Neural cell (in vitro differentiated cells): ENCODE results near the gene INSR. TPM values are rescaled to one million over a fixed set of nuclear protein-coding genes. Genes with fewer than 3 reads are reported as not detected.

ENCODE experiments used
- H2AFZ ChIP-seq: fragments of 200-600, 300-800 bp; sonication (generic), shearing (Covaris generic); 2 replicates; pipeline ENCODE4 v1.6.0; 2014; ENCODE audit warnings: low read depth, mild to moderate bottlenecking, antibody characterized with exemption, low read length, moderate library complexity
- H3F3A ChIP-seq: fragments of 200-600 bp; shearing (Covaris generic); 2 replicates; pipeline ENCODE4 v1.6.1; 2016; ENCODE audit warnings: mild to moderate bottlenecking, moderate library complexity, mixed read lengths, antibody characterized with exemption, low read length; ENCODE audit not compliant: insufficient read depth, poor library complexity, severe bottlenecking
- H3K27ac ChIP-seq: fragments of 200-600, 300-800 bp; sonication (generic), shearing (Covaris generic); 2 replicates; pipeline ENCODE4 v1.5.1; 2014; ENCODE audit warnings: mild to moderate bottlenecking, low read length, moderate library complexity
- H3K27me3 ChIP-seq: fragments of 300-800, 200-600 bp; sonication (generic), shearing (Covaris generic); 2 replicates; pipeline ENCODE4 v1.6.0; 2014; ENCODE audit warnings: mild to moderate bottlenecking, low read depth, low read length, moderate library complexity; ENCODE audit not compliant: insufficient read depth
- H3K36me3 ChIP-seq: fragments of 300-800, 200-600 bp; sonication (generic), shearing (Covaris generic); 2 replicates; pipeline ENCODE4 v1.5.1; 2014; ENCODE audit warnings: mild to moderate bottlenecking, antibody characterized with exemption, low read length, moderate library complexity; ENCODE audit not compliant: insufficient read depth
- H3K4me2 ChIP-seq: fragments of 300-800, 200-600 bp; sonication (generic), shearing (Covaris generic); 2 replicates; pipeline ENCODE4 v1.6.0; 2014; ENCODE audit warnings: mild to moderate bottlenecking, low read length
- H3K4me3 ChIP-seq: fragments of 300-800, 200-600 bp; sonication (generic), shearing (Covaris generic); 2 replicates; pipeline ENCODE4 v1.5.1; 2014; ENCODE audit warnings: mild to moderate bottlenecking, low read length, moderate library complexity
- H3K79me2 ChIP-seq: fragments of 200-600 bp; shearing (Covaris generic); replicated peaks from 2 replicates; pipeline ENCODE4 v1.6.0; 2014; ENCODE audit warnings: mild to moderate bottlenecking, low read length, moderate library complexity; ENCODE audit not compliant: insufficient read depth
- H3K9ac ChIP-seq: fragments of 300-800, 200-600 bp; sonication (generic), shearing (Covaris generic); 2 replicates; pipeline ENCODE4 v1.6.1; 2016; ENCODE audit warnings: mild to moderate bottlenecking, low read length, mixed read lengths
- H3K9me2 ChIP-seq: fragments of 200-600 bp; shearing (Covaris generic); 2 replicates; pipeline ENCODE4 v1.6.1; 2016; ENCODE audit warnings: mild to moderate bottlenecking, low read length, mixed read lengths; ENCODE audit not compliant: insufficient read depth
- H3K9me3 ChIP-seq: fragments of 200-600, 300-800 bp; sonication (generic), shearing (Covaris generic); 2 replicates; pipeline ENCODE4 v1.6.1; 2016; ENCODE audit warnings: mild to moderate bottlenecking, mixed run types, low read length, moderate library complexity, mixed read lengths
- H4K20me1 ChIP-seq: fragments of 200-600 bp; shearing (Covaris generic); 2 replicates; pipeline ENCODE4 v1.6.1; 2016; ENCODE audit warnings: mild to moderate bottlenecking, mixed run types; ENCODE audit not compliant: insufficient read depth
- EP300 ChIP-seq: fragments of 450-650 bp; conservative IDR thresholded peaks from 2 replicates; pipeline ENCODE4 v1.6.1; 2014; ENCODE audit warnings: antibody characterized with exemption, mild to moderate bottlenecking, moderate library complexity; ENCODE audit not compliant: poor library complexity, severe bottlenecking
- EZH2 ChIP-seq: fragments of 200-600, 300-800 bp; shearing (Covaris generic), sonication (generic); IDR thresholded peaks from 2 replicates; pipeline ENCODE4 v1.6.1; 2014; ENCODE audit warnings: antibody characterized with exemption, low read length, borderline replicate concordance, mild to moderate bottlenecking; ENCODE audit not compliant: insufficient read depth, poor library complexity, severe bottlenecking
- MXI1 ChIP-seq: fragments of 450-650 bp; conservative IDR thresholded peaks from 2 replicates; pipeline ENCODE4 v1.6.1; 2014; ENCODE audit warnings: antibody characterized with exemption, mild to moderate bottlenecking; ENCODE audit not compliant: poor library complexity, severe bottlenecking
- POLR2AphosphoS5 ChIP-seq: IDR thresholded peaks from 2 replicates; pipeline ENCODE4 v1.6.1; 2012
- RAD21 ChIP-seq: fragments of 450-650 bp; conservative IDR thresholded peaks from 2 replicates; pipeline ENCODE4 v1.6.1; 2014; ENCODE audit warnings: antibody characterized with exemption, mild to moderate bottlenecking, moderate library complexity
- SMC3 ChIP-seq: fragments of 450-650 bp; conservative IDR thresholded peaks from 2 replicates; pipeline ENCODE4 v1.6.1; 2014; ENCODE audit warnings: antibody characterized with exemption, mild to moderate bottlenecking, moderate library complexity; ENCODE audit not compliant: poor library complexity
- TAF1 ChIP-seq: IDR thresholded peaks from 2 replicates; pipeline ENCODE4 v1.6.1; 2012; ENCODE audit warnings: low read depth
- polyA plus RNA-seq: library from polyadenylated mRNA; depleted of rRNA; stranded (reverse); fragments of >200 nt; gene quantifications from 2 replicates; pipeline ENCODE4 v1.2.3, GENCODE V29; 2014
- TF ChIP-seq, protein P1 (sequence below): IDR thresholded peaks from 2 replicates; pipeline ENCODE4 v1.6.1; 2012; ENCODE audit warnings: borderline replicate concordance
- TF ChIP-seq, protein P2 (sequence below): fragments of 450-650 bp; IDR thresholded peaks from 2 replicates; pipeline ENCODE4 v1.5.1; 2014; ENCODE audit warnings: antibody characterized with exemption, mild to moderate bottlenecking, moderate library complexity; ENCODE audit not compliant: poor library complexity, severe bottlenecking

The INSR gene
- polyA plus RNA-seq, 1 donor from 2014 or later, result 16.0 TPM

DNA sequence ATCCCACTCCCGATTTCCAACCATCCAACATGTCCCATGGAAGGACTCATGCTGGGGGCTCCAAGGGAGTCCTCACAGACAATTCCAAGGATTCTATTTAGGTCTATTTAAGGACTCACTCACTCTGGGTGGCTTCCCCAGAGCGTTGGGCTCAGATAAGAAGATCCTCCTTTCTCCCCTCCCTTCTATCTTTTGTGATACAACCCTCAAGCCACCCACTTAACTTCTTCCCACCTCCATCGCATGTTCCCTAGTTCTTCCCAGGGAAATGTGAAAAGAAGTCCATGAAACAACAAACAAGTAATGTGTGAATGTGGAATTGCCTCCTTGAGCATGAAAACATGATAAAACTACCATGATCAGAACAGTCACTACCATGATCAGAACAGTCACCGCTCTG, 29.4 kb downstream of the INSR start:
- H3K9ac ChIP-seq, result no peak overlapping the region
- H4K20me1 ChIP-seq, result no peaks in the 10 kb centered on the region
- H3K4me2 ChIP-seq, result no peak overlapping the region
- TF ChIP-seq SMC3 (no peak), EZH2 (no peak), TAF1 (no peak), MXI1 (no peak), POLR2AphosphoS5 (no peak), RAD21 (no peak), EP300 (no peak)
- TF ChIP-seq, protein P1, sequence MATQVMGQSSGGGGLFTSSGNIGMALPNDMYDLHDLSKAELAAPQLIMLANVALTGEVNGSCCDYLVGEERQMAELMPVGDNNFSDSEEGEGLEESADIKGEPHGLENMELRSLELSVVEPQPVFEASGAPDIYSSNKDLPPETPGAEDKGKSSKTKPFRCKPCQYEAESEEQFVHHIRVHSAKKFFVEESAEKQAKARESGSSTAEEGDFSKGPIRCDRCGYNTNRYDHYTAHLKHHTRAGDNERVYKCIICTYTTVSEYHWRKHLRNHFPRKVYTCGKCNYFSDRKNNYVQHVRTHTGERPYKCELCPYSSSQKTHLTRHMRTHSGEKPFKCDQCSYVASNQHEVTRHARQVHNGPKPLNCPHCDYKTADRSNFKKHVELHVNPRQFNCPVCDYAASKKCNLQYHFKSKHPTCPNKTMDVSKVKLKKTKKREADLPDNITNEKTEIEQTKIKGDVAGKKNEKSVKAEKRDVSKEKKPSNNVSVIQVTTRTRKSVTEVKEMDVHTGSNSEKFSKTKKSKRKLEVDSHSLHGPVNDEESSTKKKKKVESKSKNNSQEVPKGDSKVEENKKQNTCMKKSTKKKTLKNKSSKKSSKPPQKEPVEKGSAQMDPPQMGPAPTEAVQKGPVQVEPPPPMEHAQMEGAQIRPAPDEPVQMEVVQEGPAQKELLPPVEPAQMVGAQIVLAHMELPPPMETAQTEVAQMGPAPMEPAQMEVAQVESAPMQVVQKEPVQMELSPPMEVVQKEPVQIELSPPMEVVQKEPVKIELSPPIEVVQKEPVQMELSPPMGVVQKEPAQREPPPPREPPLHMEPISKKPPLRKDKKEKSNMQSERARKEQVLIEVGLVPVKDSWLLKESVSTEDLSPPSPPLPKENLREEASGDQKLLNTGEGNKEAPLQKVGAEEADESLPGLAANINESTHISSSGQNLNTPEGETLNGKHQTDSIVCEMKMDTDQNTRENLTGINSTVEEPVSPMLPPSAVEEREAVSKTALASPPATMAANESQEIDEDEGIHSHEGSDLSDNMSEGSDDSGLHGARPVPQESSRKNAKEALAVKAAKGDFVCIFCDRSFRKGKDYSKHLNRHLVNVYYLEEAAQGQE, result no peak
- TF ChIP-seq, protein P2, sequence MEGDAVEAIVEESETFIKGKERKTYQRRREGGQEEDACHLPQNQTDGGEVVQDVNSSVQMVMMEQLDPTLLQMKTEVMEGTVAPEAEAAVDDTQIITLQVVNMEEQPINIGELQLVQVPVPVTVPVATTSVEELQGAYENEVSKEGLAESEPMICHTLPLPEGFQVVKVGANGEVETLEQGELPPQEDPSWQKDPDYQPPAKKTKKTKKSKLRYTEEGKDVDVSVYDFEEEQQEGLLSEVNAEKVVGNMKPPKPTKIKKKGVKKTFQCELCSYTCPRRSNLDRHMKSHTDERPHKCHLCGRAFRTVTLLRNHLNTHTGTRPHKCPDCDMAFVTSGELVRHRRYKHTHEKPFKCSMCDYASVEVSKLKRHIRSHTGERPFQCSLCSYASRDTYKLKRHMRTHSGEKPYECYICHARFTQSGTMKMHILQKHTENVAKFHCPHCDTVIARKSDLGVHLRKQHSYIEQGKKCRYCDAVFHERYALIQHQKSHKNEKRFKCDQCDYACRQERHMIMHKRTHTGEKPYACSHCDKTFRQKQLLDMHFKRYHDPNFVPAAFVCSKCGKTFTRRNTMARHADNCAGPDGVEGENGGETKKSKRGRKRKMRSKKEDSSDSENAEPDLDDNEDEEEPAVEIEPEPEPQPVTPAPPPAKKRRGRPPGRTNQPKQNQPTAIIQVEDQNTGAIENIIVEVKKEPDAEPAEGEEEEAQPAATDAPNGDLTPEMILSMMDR, result no peak
- no peak overlapping the region for H3K27ac ChIP-seq
- H3F3A ChIP-seq, result no peaks in the 10 kb centered on the region
- H2AFZ ChIP-seq, result no peak overlapping the region
- H3K9me2 ChIP-seq, result no peaks in the 10 kb centered on the region
- H3K79me2 ChIP-seq, result peaks cover 9% of the 10 kb centered on the region
- peaks cover 11% of the 10 kb centered on the region for H3K36me3 ChIP-seq
- H3K4me3 ChIP-seq, result no peak overlapping the region
- H3K9me3 ChIP-seq, result peaks cover 4% of the 10 kb centered on the region
- no peaks in the 10 kb centered on the region for H3K27me3 ChIP-seq

DNA sequence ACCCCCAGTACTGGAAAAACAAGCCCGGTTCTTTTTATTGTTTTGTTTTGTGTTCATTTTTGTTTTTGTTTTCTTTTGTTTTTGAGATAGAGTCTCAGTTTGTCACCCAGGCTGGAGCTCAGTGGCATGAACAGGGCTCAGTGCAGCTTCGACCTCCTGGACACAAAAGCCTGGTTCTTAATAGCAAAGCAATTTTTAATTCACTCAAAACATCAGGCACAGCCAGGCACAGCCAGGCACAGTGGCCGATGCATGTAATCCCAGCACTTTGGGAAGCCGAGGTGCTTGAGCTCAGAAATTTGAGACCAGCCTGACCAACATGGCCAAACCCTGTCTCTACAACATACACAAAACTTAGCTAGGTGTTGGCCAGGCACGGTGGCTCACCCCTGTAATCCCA, 30.7 kb downstream of the INSR start:
- no peak overlapping the region for H3K27ac ChIP-seq
- H2AFZ ChIP-seq, result no peak overlapping the region
- H3K36me3 ChIP-seq, result peaks cover 11% of the 10 kb centered on the region
- TF ChIP-seq, protein P1, result no peak
- TF ChIP-seq EP300 (no peak), TAF1 (no peak), EZH2 (no peak), RAD21 (no peak), SMC3 (no peak), MXI1 (no peak), POLR2AphosphoS5 (no peak)
- TF ChIP-seq, protein P2, result no peak
- peaks cover 4% of the 10 kb centered on the region for H3K9me3 ChIP-seq
- H3K79me2 ChIP-seq, result peaks cover 9% of the 10 kb centered on the region
- no peak overlapping the region for H3K9ac ChIP-seq
- no peak overlapping the region for H3K4me3 ChIP-seq
- H4K20me1 ChIP-seq, result no peaks in the 10 kb centered on the region
- no peaks in the 10 kb centered on the region for H3F3A ChIP-seq
- no peaks in the 10 kb centered on the region for H3K9me2 ChIP-seq
- H3K27me3 ChIP-seq, result no peaks in the 10 kb centered on the region
- no peak overlapping the region for H3K4me2 ChIP-seq
